Upper lobe of left lung (tissue), 6 donors: ENCODE data around the gene TENT5C. TPM values are rescaled to one million over a fixed set of nuclear protein-coding genes. Genes with fewer than 3 reads are reported as not detected.
A peak's percentile ranks its signal among the peaks of the same experiment; 100 is the strongest.

ENCODE experiments used
- ATAC-seq, 2 donors: fragments of 200-7000 bp; cut with Tn5 transposase; one replicate each; pipeline ENCODE4 v1.9.1; 2022; ENCODE audit warnings: mild to moderate bottlenecking in 2 of 2, moderate library complexity in 2 of 2; ENCODE audit not compliant: low FRiP score in 2 of 2
- DNase-seq, 2 donors: peaks; one replicate each; pipeline ENCODE4 v3.0.0-alpha.2; 2019 to 2020
- H3K27ac ChIP-seq, 4 donors: fragments of 200-600 bp; sonication (generic); one replicate each; pipeline ENCODE4 v1.5.1; 2016 to 2019
- H3K27me3 ChIP-seq, 4 donors: fragments of 200-600 bp; sonication (generic); one replicate each; pipeline ENCODE4 v1.5.1; 2017 to 2019
- H3K36me3 ChIP-seq, 4 donors: fragments of 200-600 bp; sonication (generic); one replicate each; pipeline ENCODE4 v1.5.1; 2016 to 2019
- H3K4me1 ChIP-seq, 4 donors: fragments of 200-600 bp; sonication (generic); one replicate each; pipeline ENCODE4 v1.5.1; 2018 to 2019
- H3K4me3 ChIP-seq, 4 donors: fragments of 200-600 bp; sonication (generic); one replicate each; pipeline ENCODE4 v1.5.1; 2017 to 2019; ENCODE audit warnings: mild to moderate bottlenecking in 2 of 4, moderate library complexity in 1 of 4
- H3K9me3 ChIP-seq, 4 donors: fragments of 200-600 bp; sonication (generic); one replicate each; pipeline ENCODE4 v1.5.1; 2018 to 2019
- EP300 ChIP-seq, 4 donors: sonication (generic); formaldehyde crosslinking; IDR thresholded peaks; one replicate each; pipeline ENCODE4 v1.5.1; 2017; ENCODE audit warnings: antibody characterized with exemption in 4 of 4, control low read depth in 2 of 4
- POLR2A ChIP-seq, 4 donors: fragments of 450-650 bp; IDR thresholded peaks; one replicate each; pipeline ENCODE4 v1.5.1; 2016 to 2017; ENCODE audit warnings: antibody characterized with exemption in 4 of 4, mild to moderate bottlenecking in 2 of 4
- POLR2AphosphoS5 ChIP-seq, 2 donors: sonication (generic); formaldehyde crosslinking; IDR thresholded peaks; one replicate each; pipeline ENCODE4 v1.5.1; 2017; ENCODE audit warnings: antibody characterized with exemption in 2 of 2
- WGBS, 2 donors: methylation state at CpG; one replicate each; pipeline ENCODE4 v1.1.5; 2017 to 2018; 5-methylcytosine and 5-hydroxymethylcytosine counted together
- total RNA-seq, 6 donors: library from RNA; depleted of rRNA in 4 of 6; stranded (reverse); fragments of >200 nt in 4 of 6; gene quantifications; one replicate each; pipeline versions ENCODE4 v1.1.0 to v1.2.1, GENCODE V29; 2016 to 2021
- TF ChIP-seq, protein P1 (sequence below), 6 experiments: fragments of 450-650 bp in 4 of 6; fragments of 200-600 bp in 2 of 6; sonication (generic) in 2 of 6; IDR thresholded peaks; one replicate each; pipeline ENCODE4 v1.5.1; 2016 to 2019; ENCODE audit warnings: antibody characterized with exemption in 6 of 6
- donor health status: DM: no; HTN: no; CAD: no; lungs with moderate emphysema.
- donor health status: DM: no; HTN: yes; CAD: no; lungs with severe emphysema.

Gene TENT5C
- total RNA-seq, 6 donors from 2014 or later = 8.1 to 37.8 (median 18.4) TPM

DNA sequence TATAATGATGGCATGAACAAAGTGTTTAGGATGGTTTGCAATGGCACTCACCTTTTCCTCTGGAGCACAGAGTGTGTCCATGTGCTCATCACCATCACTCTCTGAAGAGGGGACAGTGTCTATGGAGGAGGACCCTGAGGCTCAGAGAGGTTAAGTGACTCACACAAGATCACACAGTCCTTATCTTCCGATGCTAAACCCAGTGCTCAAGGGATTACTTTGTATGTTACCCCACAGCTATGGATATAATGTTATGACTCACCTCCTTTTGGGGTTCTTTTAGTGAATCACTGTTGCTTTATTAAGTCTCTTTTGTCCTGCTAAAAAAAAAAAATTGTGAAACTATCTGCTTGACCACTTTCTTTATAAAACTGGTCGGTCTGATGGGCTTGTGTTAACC is 67.6 kb downstream of the TENT5C start:
- ATAC-seq = peak in 1 of 2 donors; percentile 50
- Histone ChIP-seq H3K4me3 (no peak overlapping the region), H3K27me3 (no peaks in the 10 kb centered on the region), H3K36me3 (no peaks in the 10 kb centered on the region), H3K9me3 (no peaks in the 10 kb centered on the region), H3K27ac (no peak overlapping the region), H3K4me1 (peaks cover 0 to 5% (median 0%) of the 10 kb centered on the region in 4 donors)
- no peak for DNase-seq
- WGBS, 2 donors = 80 to 83% methylated on average over 2 of the region's 2 CpGs
- TF ChIP-seq POLR2AphosphoS5 (IDR thresholded peaks at IDR 0.05) (no peak), EP300 (IDR thresholded peaks at IDR 0.05) (no peak), POLR2A (IDR thresholded peaks at IDR 0.05) (no peak)
- TF ChIP-seq, protein P1, sequence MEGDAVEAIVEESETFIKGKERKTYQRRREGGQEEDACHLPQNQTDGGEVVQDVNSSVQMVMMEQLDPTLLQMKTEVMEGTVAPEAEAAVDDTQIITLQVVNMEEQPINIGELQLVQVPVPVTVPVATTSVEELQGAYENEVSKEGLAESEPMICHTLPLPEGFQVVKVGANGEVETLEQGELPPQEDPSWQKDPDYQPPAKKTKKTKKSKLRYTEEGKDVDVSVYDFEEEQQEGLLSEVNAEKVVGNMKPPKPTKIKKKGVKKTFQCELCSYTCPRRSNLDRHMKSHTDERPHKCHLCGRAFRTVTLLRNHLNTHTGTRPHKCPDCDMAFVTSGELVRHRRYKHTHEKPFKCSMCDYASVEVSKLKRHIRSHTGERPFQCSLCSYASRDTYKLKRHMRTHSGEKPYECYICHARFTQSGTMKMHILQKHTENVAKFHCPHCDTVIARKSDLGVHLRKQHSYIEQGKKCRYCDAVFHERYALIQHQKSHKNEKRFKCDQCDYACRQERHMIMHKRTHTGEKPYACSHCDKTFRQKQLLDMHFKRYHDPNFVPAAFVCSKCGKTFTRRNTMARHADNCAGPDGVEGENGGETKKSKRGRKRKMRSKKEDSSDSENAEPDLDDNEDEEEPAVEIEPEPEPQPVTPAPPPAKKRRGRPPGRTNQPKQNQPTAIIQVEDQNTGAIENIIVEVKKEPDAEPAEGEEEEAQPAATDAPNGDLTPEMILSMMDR (IDR thresholded peaks at IDR 0.05) = no peak

DNA sequence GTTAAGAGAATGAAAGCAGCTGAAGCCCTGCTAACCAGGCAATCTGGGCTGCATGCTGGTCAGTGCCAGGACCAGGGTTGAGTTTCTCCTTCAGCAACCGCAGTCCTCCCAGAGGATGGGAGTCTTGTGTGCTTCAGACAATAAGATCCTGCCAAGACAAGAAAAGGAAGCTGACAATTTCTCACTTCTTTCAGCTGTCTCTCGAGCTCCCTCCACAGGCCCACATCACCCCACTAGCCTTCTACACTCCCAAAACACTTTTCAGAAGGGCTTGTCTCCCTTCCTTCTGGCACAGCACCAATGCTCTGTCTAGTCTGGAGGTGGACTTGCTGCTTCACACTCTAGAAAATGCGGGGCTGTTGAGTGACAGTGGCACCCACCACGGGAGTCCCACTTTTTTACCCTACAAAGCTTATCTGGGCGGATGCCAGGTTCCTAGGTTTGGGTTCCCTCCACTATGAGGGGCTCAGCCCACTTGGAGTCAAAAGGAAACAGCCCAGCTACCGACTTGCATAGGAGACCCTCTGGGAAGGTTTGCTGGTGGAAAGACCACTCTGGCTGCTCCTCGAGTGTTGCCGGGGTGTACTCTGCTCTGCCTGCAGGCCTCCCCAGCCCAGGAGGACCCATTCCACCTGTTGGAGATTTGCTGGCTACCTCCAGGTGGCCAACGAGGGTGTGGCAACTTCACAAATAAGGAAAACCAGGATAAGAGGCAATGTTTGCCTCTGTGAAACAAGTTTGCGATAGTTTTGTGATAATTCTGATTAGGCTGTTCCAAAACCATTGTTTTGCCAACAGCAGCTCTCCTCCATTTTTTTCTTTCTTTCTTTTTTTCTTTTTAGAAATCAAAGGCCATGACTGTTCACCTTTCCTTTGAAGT is 68.9 kb downstream of the TENT5C start:
- H3K4me1 ChIP-seq = peaks cover 0 to 5% (median 0%) of the 10 kb centered on the region in 4 donors
- no peaks in the 10 kb centered on the region for H3K36me3 ChIP-seq
- ATAC-seq (peak in 1 of 2 donors; percentile 50), DNase-seq (no peak)
- no peak overlapping the region for H3K27ac ChIP-seq
- 59 to 63% methylated on average over 7 to 10 of the region's 10 CpGs for WGBS, 2 donors
- H3K9me3 ChIP-seq = no peaks in the 10 kb centered on the region
- no peak for TF ChIP-seq POLR2A (IDR thresholded peaks at IDR 0.05)
- TF ChIP-seq, protein P1 (IDR thresholded peaks at IDR 0.05) = peak in 2 of 6 experiments; percentile 7 to 25
- H3K4me3 ChIP-seq = no peak overlapping the region
- no peaks in the 10 kb centered on the region for H3K27me3 ChIP-seq

DNA sequence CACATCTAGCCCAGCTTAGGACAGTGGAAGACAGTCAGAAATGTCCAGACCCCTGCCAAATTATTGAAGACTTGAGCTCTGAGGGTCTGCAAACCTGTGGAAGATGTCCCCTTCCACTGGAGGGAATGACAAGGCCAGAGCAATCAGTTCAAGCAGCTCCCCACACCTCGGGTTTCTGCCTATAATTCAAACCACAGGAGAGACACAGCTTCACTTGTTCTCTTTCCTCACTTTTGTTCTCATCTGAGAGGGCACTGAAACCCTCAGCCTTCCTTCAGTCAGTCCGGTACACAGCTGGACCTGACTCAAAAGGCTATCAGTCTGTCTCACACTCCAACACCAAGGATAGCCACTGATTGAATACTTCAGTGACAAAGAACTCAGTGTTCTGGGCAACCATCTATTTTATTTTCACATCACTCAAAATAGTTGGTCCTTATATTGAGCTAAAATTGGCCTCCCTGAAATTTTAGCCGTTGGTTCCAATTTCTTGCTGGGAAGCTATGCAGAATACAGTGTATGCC is 70.1 kb downstream of the TENT5C start:
- Histone ChIP-seq H3K4me3 (no peak overlapping the region), H3K27ac (no peak overlapping the region), H3K36me3 (no peaks in the 10 kb centered on the region), H3K27me3 (no peaks in the 10 kb centered on the region), H3K9me3 (no peaks in the 10 kb centered on the region), H3K4me1 (peaks cover 0 to 5% (median 0%) of the 10 kb centered on the region in 4 donors)
- no peak for DNase-seq
- 57 to 71% methylated on average over 3 of the region's 3 CpGs for WGBS, 2 donors
- no peak for TF ChIP-seq POLR2AphosphoS5 (IDR thresholded peaks at IDR 0.05)
- TF ChIP-seq POLR2A (IDR thresholded peaks at IDR 0.05) = no peak
- TF ChIP-seq, protein P1 (IDR thresholded peaks at IDR 0.05) = no peak
- TF ChIP-seq EP300 (IDR thresholded peaks at IDR 0.05) = no peak
- no peak for ATAC-seq

DNA sequence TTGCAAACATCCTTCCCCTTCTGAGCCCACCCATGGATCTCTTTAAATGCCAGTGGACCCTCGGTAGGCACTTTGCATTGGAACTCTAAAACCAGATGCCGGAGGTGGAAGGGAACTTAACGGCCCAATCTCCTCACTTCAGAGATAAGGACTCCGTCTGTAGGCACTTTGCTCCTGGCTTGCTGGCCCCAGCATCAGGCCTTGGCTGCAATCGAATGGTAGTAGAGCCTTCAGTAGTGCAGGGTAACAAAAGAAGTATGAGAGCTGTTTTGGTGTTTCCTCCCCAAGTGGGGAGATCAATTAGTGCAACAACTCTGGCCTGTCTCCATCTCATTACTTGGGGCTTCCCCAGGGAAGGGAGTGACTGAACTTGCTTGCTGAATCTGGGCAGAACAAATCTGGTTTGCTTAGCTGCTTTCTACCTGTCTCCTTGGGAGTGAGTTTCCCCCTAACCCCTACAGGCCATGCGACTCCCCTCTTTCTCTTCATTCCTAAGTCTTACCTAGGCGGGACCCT is 70.8 kb downstream of the TENT5C start:
- DNase-seq (no peak), ATAC-seq (no peak)
- H3K36me3 ChIP-seq = no peaks in the 10 kb centered on the region
- peaks cover 0 to 4% (median 0%) of the 10 kb centered on the region in 4 donors for H3K4me1 ChIP-seq
- no peaks in the 10 kb centered on the region for H3K9me3 ChIP-seq
- H3K27me3 ChIP-seq = no peaks in the 10 kb centered on the region
- TF ChIP-seq POLR2A (IDR thresholded peaks at IDR 0.05) = no peak
- TF ChIP-seq POLR2AphosphoS5 (IDR thresholded peaks at IDR 0.05) = no peak
- TF ChIP-seq, protein P1 (IDR thresholded peaks at IDR 0.05) = no peak
- no peak for TF ChIP-seq EP300 (IDR thresholded peaks at IDR 0.05)
- no peak overlapping the region for H3K4me3 ChIP-seq
- WGBS, 2 donors = 81 to 90% methylated on average over 7 of the region's 7 CpGs
- no peak overlapping the region for H3K27ac ChIP-seq

Other genes with a start within 250 kb of the TENT5C start
- gene MAN1A2, start 238.6 kb upstream of the TENT5C start, total RNA-seq = 10 to 100 TPM; 25.5 to 45.2 (median 33.3) TPM